HepG2 (cell line): ENCODE data around the gene TUBB2B. TPM values are rescaled to one million over a fixed set of nuclear protein-coding genes. Genes with fewer than 3 reads are reported as not detected.

Experiments
- ATAC-seq: fragments of 200-7000 bp; cut with Tn5 transposase; 3 replicates; pipeline ENCODE4 v1.9.1; 2020; ENCODE audit warnings: mild to moderate bottlenecking, moderate library complexity
- BruUV-seq: library from RNA; stranded (reverse); fragments of 400-500 nt; replicated peaks from 2 replicates; lab custom pipeline; 2021; lab: Mats Ljungman, UMichigan
- CTCF ChIA-PET: fragments of 300-600 bp; formaldehyde crosslinking; extraction: SDS; loops from one replicate; lab custom pipeline; 2021; ENCODE audit warnings: low total read pairs, inconsistent platforms, low intra/inter-chr PET ratio; lab: Yijun Ruan, JAX
- POLR2A ChIA-PET: fragments of 350-600 bp; sonication (Branson Sonifier 250); formaldehyde crosslinking; loops from one replicate; lab custom pipeline; 2020; ENCODE audit warnings: antibody characterized with exemption, inconsistent platforms; lab: Yijun Ruan, JAX
- DNase-seq: peaks from one replicate; pipeline ENCODE4 v3.0.0-alpha.2; 2015; ENCODE audit warnings: low spot score
- FAIRE-seq: peaks from 3 replicates; lab custom pipeline; 2011; peaks lifted over from hg19 to GRCh38; lab: Jason Lieb, UNC
- H2AFZ ChIP-seq: one replicate; pipeline ENCODE4 v1.6.1; 2011; ENCODE audit warnings: low read length, inconsistent platforms
- H3K27ac ChIP-seq: fragments of 300-600 bp; 3 replicates; pipeline ENCODE4 v1.8.0; 2011; ENCODE audit warnings: mixed run types, mild to moderate bottlenecking, mixed read lengths, low read length, inconsistent platforms; ENCODE audit not compliant: insufficient read depth; ENCODE audit errors: extremely low read length
- H3K27me3 ChIP-seq, 2 experiments: fragments of 200-600 bp in 1 of 2; 2 replicates in 1 of 2; 3 replicates in 1 of 2; pipeline versions ENCODE4 v1.6.0 to v1.8.0; 2011; ENCODE audit warnings: low read length in 2 of 2, mild to moderate bottlenecking in 2 of 2, moderate library complexity in 2 of 2, inconsistent platforms in 1 of 2; ENCODE audit not compliant: insufficient read depth in 2 of 2, control insufficient read depth in 1 of 2
- H3K36me3 ChIP-seq, 2 experiments: fragments of 200-600 bp in 1 of 2; replicated peaks in 1 of 2; 2 replicates in 1 of 2; 3 replicates in 1 of 2; pipeline versions ENCODE4 v1.5.1 to v1.8.0; 2011; ENCODE audit warnings: low read length in 2 of 2, inconsistent platforms in 1 of 2; ENCODE audit not compliant: insufficient read depth in 2 of 2, control insufficient read depth in 1 of 2
- H3K4me1 ChIP-seq: 2 replicates; pipeline ENCODE4 v1.5.1; 2012; ENCODE audit warnings: low read length, inconsistent platforms; ENCODE audit not compliant: insufficient read depth
- H3K4me2 ChIP-seq: 2 replicates; pipeline ENCODE4 v1.6.0; 2011; ENCODE audit warnings: low read depth, low read length, inconsistent platforms
- H3K4me3 ChIP-seq, 3 experiments: fragments of 200-600 bp in 1 of 3; sonication (generic), shearing (Covaris generic) in 1 of 3; replicated peaks in 1 of 3; 2 replicates each; pipeline ENCODE4 v1.5.1; 2011 to 2016; ENCODE audit warnings: low read length in 3 of 3, inconsistent platforms in 2 of 3, low read depth in 2 of 3, mild to moderate bottlenecking in 2 of 3, control low read depth in 1 of 3, mixed read lengths in 1 of 3; ENCODE audit not compliant: insufficient read depth in 1 of 3
- H3K79me2 ChIP-seq: one replicate; pipeline ENCODE4 v1.6.1; 2011; ENCODE audit warnings: low read length, inconsistent platforms; ENCODE audit not compliant: insufficient read depth
- H3K9ac ChIP-seq: 2 replicates; pipeline ENCODE4 v1.6.0; 2011; ENCODE audit warnings: mild to moderate bottlenecking, low read depth, low read length, inconsistent platforms; ENCODE audit not compliant: insufficient read depth
- H3K9me3 ChIP-seq: 2 replicates; pipeline ENCODE4 v1.5.1; 2012; ENCODE audit warnings: mild to moderate bottlenecking, low read length
- H4K20me1 ChIP-seq: 2 replicates; pipeline ENCODE4 v1.6.0; 2011; ENCODE audit warnings: inconsistent platforms, mild to moderate bottlenecking, low read length, moderate library complexity; ENCODE audit not compliant: insufficient read depth
- ZNF816 ChIP-seq: sonication (generic); formaldehyde crosslinking; IDR thresholded peaks from 2 replicates; pipeline ENCODE4 v1.8.0; 2022; ENCODE audit warnings: missing genetic modification reagents, mild to moderate bottlenecking, borderline replicate concordance
- WGBS: methylation state at CpG from one replicate; pipeline ENCODE4 v1.1.6; 2017; ENCODE audit warnings: low lambda C conversion rate; 5-methylcytosine and 5-hydroxymethylcytosine counted together
- in situ Hi-C: cut with HindIII; loops from 2 replicates; pipeline ENCODE4 v1.10.0; 2017; ENCODE audit warnings: low pct_unique_long_range_greater_than_20kb; ENCODE audit not compliant: extremely low pct_ligation_motif_present
- intact Hi-C: fragments of 100-400 bp; cut with micrococcal nuclease; formaldehyde crosslinking; loops from one replicate; pipeline ENCODE4 v1.10.0; 2022; ENCODE audit not compliant: unreplicated experiment
- polyA plus RNA-seq, 8 experiments: library from polyadenylated mRNA; depleted of rRNA in 3 of 8; stranded (reverse) in 7 of 8; unstranded in 1 of 8; fragments of >200 nt; fragmentation: Illumina TruSeq in 4 of 8; extraction: Trizol in 4 of 8; gene quantifications; 2 replicates each; pipeline versions ENCODE4 v1.2.1 to v1.2.3, GENCODE V29; 2011 to 2016; ENCODE audit warnings: low read depth in 4 of 8, missing spikeins in 1 of 8, mixed read lengths in 1 of 8; ENCODE audit not compliant: insufficient read depth in 1 of 8
- total RNA-seq, 5 experiments: library from RNA; depleted of rRNA; stranded (reverse); fragments of >200 nt; fragmentation: Illumina TruSeq; extraction: Trizol; gene quantifications; 2 replicates each; pipeline ENCODE4 v1.2.3, GENCODE V29; 2016; ENCODE audit warnings: low read depth in 1 of 5
- TF ChIP-seq, protein P1 (sequence below): sonication (generic); formaldehyde crosslinking; IDR thresholded peaks from 2 replicates; pipeline ENCODE4 v1.5.1; 2020; ENCODE audit warnings: mild to moderate bottlenecking, missing genetic modification reagents, borderline replicate concordance
- TF ChIP-seq, protein P2 (sequence below): sonication (generic); formaldehyde crosslinking; IDR thresholded peaks from 2 replicates; pipeline ENCODE4 v1.4.0; 2020; ENCODE audit warnings: missing genetic modification reagents

TUBB2B gene
- total and polyA plus RNA-seq, 2 of the 13 experiments (the other 11 are each of a cell fraction or from before 2014, with no cell fraction given) = 10.3 to 23.6 TPM

DNA sequence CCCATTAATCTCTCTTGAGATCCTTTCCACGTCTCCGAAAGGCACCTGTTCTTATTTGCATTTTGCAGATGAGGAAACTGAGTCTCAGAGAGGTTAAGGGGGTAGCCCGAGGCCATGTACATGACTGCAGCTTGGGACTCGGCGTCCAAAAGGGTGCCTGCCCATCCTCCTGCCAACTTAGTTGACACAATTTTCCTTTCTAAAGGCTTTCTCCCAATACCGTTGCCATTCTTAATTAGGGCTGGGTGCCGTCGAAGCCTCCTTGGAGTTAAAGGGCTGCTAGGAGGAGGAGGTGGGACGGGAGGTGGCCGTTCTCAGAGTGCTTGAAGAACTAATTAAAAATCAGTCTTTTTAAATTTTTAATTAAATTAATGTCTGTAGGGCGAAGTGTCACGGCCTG lies 30.7 kb upstream of the TUBB2B start:
- Histone ChIP-seq H3K27me3 (peaks cover 0 to 32% of the 10 kb centered on the region in 2 experiments; a peak in 3 of 5 replicates), H3K79me2 (peaks cover 43% of the 10 kb centered on the region), H4K20me1 (peaks cover 14% of the 10 kb centered on the region), H2AFZ (no peak overlapping the region), H3K4me2 (peak overlapping the region; percentile 80), H3K9ac (0 out of 2 replicates have a peak overlapping the region, but pooled peaks have one; percentile 14), H3K9me3 (no peaks in the 10 kb centered on the region), H3K4me3 (peak overlapping the region; percentile 38 to 96 (median 45)), H3K36me3 (peaks cover 1 to 4% of the 10 kb centered on the region in 2 experiments; a peak in 2 of 5 replicates), H3K4me1 (peaks cover 47% of the 10 kb centered on the region), H3K27ac (no peak overlapping the region)
- no peak for ATAC-seq
- ChIA-PET CTCF (interaction anchor here (1.6 kb wide), 1 partner anchor 132 kb away, joined by 5 read pairs; no protein-coding TSS in a partner anchor), POLR2A (interaction anchor here (0.6 to 2.2 kb wide), 10 partner anchors 9 to 492 kb away, joined by 3 to 30 read pairs (median 4); no protein-coding TSS in a partner anchor)
- WGBS = 51% methylated on average over 12 of the region's 12 CpGs
- intact Hi-C loops = loop anchor here (2.0 to 5.0 kb wide), 2 partner anchors 61 to 131 kb away; no protein-coding TSS in a partner anchor
- DNase-seq = no peak
- in situ Hi-C loops = loop anchor here (10.0 kb wide), 1 partner anchor 263 kb away; the partner anchor contains the start of gene NQO2
- BruUV-seq = no TSS peak
- TF ChIP-seq, protein P1, sequence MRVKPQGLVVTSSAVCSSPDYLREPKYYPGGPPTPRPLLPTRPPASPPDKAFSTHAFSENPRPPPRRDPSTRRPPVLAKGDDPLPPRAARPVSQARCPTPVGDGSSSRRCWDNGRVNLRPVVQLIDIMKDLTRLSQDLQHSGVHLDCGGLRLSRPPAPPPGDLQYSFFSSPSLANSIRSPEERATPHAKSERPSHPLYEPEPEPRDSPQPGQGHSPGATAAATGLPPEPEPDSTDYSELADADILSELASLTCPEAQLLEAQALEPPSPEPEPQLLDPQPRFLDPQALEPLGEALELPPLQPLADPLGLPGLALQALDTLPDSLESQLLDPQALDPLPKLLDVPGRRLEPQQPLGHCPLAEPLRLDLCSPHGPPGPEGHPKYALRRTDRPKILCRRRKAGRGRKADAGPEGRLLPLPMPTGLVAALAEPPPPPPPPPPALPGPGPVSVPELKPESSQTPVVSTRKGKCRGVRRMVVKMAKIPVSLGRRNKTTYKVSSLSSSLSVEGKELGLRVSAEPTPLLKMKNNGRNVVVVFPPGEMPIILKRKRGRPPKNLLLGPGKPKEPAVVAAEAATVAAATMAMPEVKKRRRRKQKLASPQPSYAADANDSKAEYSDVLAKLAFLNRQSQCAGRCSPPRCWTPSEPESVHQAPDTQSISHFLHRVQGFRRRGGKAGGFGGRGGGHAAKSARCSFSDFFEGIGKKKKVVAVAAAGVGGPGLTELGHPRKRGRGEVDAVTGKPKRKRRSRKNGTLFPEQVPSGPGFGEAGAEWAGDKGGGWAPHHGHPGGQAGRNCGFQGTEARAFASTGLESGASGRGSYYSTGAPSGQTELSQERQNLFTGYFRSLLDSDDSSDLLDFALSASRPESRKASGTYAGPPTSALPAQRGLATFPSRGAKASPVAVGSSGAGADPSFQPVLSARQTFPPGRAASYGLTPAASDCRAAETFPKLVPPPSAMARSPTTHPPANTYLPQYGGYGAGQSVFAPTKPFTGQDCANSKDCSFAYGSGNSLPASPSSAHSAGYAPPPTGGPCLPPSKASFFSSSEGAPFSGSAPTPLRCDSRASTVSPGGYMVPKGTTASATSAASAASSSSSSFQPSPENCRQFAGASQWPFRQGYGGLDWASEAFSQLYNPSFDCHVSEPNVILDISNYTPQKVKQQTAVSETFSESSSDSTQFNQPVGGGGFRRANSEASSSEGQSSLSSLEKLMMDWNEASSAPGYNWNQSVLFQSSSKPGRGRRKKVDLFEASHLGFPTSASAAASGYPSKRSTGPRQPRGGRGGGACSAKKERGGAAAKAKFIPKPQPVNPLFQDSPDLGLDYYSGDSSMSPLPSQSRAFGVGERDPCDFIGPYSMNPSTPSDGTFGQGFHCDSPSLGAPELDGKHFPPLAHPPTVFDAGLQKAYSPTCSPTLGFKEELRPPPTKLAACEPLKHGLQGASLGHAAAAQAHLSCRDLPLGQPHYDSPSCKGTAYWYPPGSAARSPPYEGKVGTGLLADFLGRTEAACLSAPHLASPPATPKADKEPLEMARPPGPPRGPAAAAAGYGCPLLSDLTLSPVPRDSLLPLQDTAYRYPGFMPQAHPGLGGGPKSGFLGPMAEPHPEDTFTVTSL = 0 out of 2 replicates have a peak, but pooled peaks have one; percentile 14
- TF ChIP-seq ZNF816 (CRISPR knock-in tag) = 0 out of 2 replicates have a peak, but pooled peaks have one; percentile 19
- TF ChIP-seq, protein P2, sequence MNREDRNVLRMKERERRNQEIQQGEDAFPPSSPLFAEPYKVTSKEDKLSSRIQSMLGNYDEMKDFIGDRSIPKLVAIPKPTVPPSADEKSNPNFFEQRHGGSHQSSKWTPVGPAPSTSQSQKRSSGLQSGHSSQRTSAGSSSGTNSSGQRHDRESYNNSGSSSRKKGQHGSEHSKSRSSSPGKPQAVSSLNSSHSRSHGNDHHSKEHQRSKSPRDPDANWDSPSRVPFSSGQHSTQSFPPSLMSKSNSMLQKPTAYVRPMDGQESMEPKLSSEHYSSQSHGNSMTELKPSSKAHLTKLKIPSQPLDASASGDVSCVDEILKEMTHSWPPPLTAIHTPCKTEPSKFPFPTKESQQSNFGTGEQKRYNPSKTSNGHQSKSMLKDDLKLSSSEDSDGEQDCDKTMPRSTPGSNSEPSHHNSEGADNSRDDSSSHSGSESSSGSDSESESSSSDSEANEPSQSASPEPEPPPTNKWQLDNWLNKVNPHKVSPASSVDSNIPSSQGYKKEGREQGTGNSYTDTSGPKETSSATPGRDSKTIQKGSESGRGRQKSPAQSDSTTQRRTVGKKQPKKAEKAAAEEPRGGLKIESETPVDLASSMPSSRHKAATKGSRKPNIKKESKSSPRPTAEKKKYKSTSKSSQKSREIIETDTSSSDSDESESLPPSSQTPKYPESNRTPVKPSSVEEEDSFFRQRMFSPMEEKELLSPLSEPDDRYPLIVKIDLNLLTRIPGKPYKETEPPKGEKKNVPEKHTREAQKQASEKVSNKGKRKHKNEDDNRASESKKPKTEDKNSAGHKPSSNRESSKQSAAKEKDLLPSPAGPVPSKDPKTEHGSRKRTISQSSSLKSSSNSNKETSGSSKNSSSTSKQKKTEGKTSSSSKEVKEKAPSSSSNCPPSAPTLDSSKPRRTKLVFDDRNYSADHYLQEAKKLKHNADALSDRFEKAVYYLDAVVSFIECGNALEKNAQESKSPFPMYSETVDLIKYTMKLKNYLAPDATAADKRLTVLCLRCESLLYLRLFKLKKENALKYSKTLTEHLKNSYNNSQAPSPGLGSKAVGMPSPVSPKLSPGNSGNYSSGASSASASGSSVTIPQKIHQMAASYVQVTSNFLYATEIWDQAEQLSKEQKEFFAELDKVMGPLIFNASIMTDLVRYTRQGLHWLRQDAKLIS (CRISPR knock-in tag) = no peak
- no peak for FAIRE-seq
